CD14-positive monocyte (primary cell): ENCODE measurements around the gene TXNRD2. TPM values are rescaled to one million over a fixed set of nuclear protein-coding genes. Genes with fewer than 3 reads are reported as not detected.

ENCODE experiments used
- DNase-seq, 3 donors: peaks; one replicate each; pipeline ENCODE4 v3.0.0-alpha.2; 2011 to 2022
- H2AFZ ChIP-seq: 2 replicates; pipeline ENCODE4 v1.6.0; 2012; ENCODE audit warnings: mild to moderate bottlenecking, low read depth, low read length, inconsistent platforms; ENCODE audit not compliant: insufficient read depth, poor library complexity, severe bottlenecking
- H3K27ac ChIP-seq, 2 donors: 1 replicate in 1 of 2; 2 replicates in 1 of 2; pipeline ENCODE4 v1.5.1; 2012 to 2013; ENCODE audit warnings: low read length in 2 of 2, control low read depth in 1 of 2, inconsistent platforms in 1 of 2, low read depth in 1 of 2, mild to moderate bottlenecking in 1 of 2
- H3K27me3 ChIP-seq, 2 donors: one replicate each; pipeline versions ENCODE4 v1.6.0 to v1.6.1; 2011 to 2013; ENCODE audit warnings: low read length in 2 of 2; ENCODE audit not compliant: control insufficient read depth in 2 of 2, insufficient read depth in 2 of 2
- H3K36me3 ChIP-seq, 2 donors: replicated peaks in 1 of 2; 1 replicate in 1 of 2; 2 replicates in 1 of 2; pipeline versions ENCODE4 v1.5.1 to v1.6.1; 2012 to 2013; ENCODE audit warnings: low read length in 2 of 2, control low read depth in 1 of 2, inconsistent platforms in 1 of 2, mild to moderate bottlenecking in 1 of 2; ENCODE audit not compliant: insufficient read depth in 2 of 2, control insufficient read depth in 1 of 2
- H3K4me1 ChIP-seq, 2 donors: 1 replicate in 1 of 2; 2 replicates in 1 of 2; pipeline versions ENCODE4 v1.5.1 to v1.6.1; 2012 to 2013; ENCODE audit warnings: low read length in 2 of 2, control low read depth in 1 of 2, inconsistent platforms in 1 of 2, mild to moderate bottlenecking in 1 of 2, moderate library complexity in 1 of 2; ENCODE audit not compliant: insufficient read depth in 2 of 2, control insufficient read depth in 1 of 2
- H3K4me2 ChIP-seq: replicated peaks from 2 replicates; pipeline ENCODE3; 2012; ENCODE audit warnings: low read length, moderate library complexity, mild to moderate bottlenecking; ENCODE audit not compliant: poor library complexity, severe bottlenecking; ENCODE audit errors: extremely low read depth
- H3K4me3 ChIP-seq, 3 experiments: fragments of 200-600 bp in 1 of 3; sonication (generic) in 1 of 3; replicated peaks in 1 of 3; 1 replicate in 2 of 3; 2 replicates in 1 of 3; pipeline ENCODE4 v1.5.1; 2011 to 2013; ENCODE audit warnings: low read length in 3 of 3, mild to moderate bottlenecking in 3 of 3, control low read depth in 2 of 3, low read depth in 2 of 3, inconsistent platforms in 1 of 3, moderate library complexity in 1 of 3
- H3K79me2 ChIP-seq: 2 replicates; pipeline ENCODE4 v1.6.0; 2012; ENCODE audit warnings: mild to moderate bottlenecking, control low read depth, inconsistent platforms, low read length, moderate library complexity; ENCODE audit not compliant: insufficient read depth
- H3K9ac ChIP-seq: 2 replicates; pipeline ENCODE4 v1.6.0; 2017; ENCODE audit warnings: low read length, mild to moderate bottlenecking; ENCODE audit not compliant: insufficient read depth, poor library complexity, severe bottlenecking
- H3K9me3 ChIP-seq, 2 donors: replicated peaks in 1 of 2; 1 replicate in 1 of 2; 2 replicates in 1 of 2; pipeline versions ENCODE4 v1.5.1 to v1.6.1; 2012 to 2013; ENCODE audit warnings: low read length in 2 of 2, control low read depth in 1 of 2; ENCODE audit not compliant: control insufficient read depth in 1 of 2, insufficient read depth in 1 of 2
- H4K20me1 ChIP-seq: 2 replicates; pipeline ENCODE4 v1.6.0; 2012; ENCODE audit warnings: mild to moderate bottlenecking, low read length, control low read depth, moderate library complexity; ENCODE audit not compliant: insufficient read depth
- H3K27ac Mint-ChIP-seq, 7 donors: one replicate each; pipeline ENCODE4 v1.8.0; 2020; ENCODE audit warnings: mild to moderate bottlenecking in 7 of 7, mixed read lengths in 7 of 7, moderate library complexity in 6 of 7, inconsistent platforms in 2 of 7
- H3K27me3 Mint-ChIP-seq, 3 donors: one replicate each; pipeline ENCODE4 v1.8.0; 2021 to 2022; ENCODE audit warnings: low read depth in 3 of 3, mild to moderate bottlenecking in 3 of 3, mixed read lengths in 3 of 3, moderate library complexity in 3 of 3, inconsistent platforms in 1 of 3
- H3K36me3 Mint-ChIP-seq, 2 donors: one replicate each; pipeline ENCODE4 v1.8.0; 2020; ENCODE audit warnings: mixed read lengths in 2 of 2, inconsistent platforms in 1 of 2, mild to moderate bottlenecking in 1 of 2
- H3K4me1 Mint-ChIP-seq: one replicate; pipeline ENCODE4 v1.8.0; 2020; ENCODE audit warnings: mild to moderate bottlenecking, mixed read lengths
- H3K4me3 Mint-ChIP-seq, 2 donors: one replicate each; pipeline ENCODE4 v1.8.0; 2020; ENCODE audit warnings: mild to moderate bottlenecking in 2 of 2, mixed read lengths in 2 of 2, moderate library complexity in 1 of 2
- H3K9me3 Mint-ChIP-seq, 7 donors: one replicate each; pipeline ENCODE4 v1.8.0; 2020 to 2022; ENCODE audit warnings: mixed read lengths in 7 of 7, mild to moderate bottlenecking in 6 of 7, moderate library complexity in 6 of 7, inconsistent platforms in 2 of 7
- WGBS: methylation state at CpG from one replicate; pipeline ENCODE4 v1.1.5; 2013; ENCODE audit warnings: missing lambda C conversion rate; ENCODE audit not compliant: insufficient coverage; 5-methylcytosine and 5-hydroxymethylcytosine counted together
- intact Hi-C, 2 donors: fragments of 100-400 bp; cut with micrococcal nuclease; formaldehyde crosslinking; loops; one replicate each; pipeline versions ENCODE4 v1.15.0 to v1.15.1; 2023
- polyA plus RNA-seq, 3 donors: library from polyadenylated mRNA; depleted of rRNA in 1 of 3; unstranded in 2 of 3; stranded (reverse) in 1 of 3; fragments of 300-500 nt in 2 of 3; fragments of >200 nt in 1 of 3; fragmentation: Illumina TruSeq in 2 of 3; gene quantifications; 1 replicate in 2 of 3; 2 replicates in 1 of 3; pipeline ENCODE4 v1.2.3, GENCODE V29; 2012 to 2021
- TF ChIP-seq, protein P1 (sequence below): fragments of 200-600 bp; IDR thresholded peaks from one replicate; pipeline ENCODE4 v1.8.0; 2022; ENCODE audit warnings: antibody characterized with exemption, mild to moderate bottlenecking

The TXNRD2 gene
- polyA plus RNA-seq, 3 donors: 24.9 to 54.9 (median 30.8) TPM

DNA sequence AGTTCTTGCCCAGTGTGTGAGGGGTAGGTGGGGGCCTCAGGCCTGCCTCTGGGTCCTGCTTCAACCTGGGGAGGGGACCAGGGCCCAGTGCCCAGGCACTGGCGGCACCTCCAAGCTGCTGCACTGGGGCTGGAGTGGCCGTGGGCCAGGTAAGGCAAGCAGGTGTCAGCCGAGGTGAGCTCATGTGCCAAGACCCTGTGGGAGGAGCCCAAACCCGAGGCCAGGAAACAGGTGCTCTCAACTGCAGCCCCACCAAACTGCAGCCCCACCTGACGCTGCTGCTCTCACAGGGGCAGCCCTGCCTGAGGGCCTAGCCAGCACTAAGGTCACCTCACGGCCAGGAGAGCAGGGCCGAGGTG is 68.9 kb downstream of the TXNRD2 start:
- intact Hi-C loops: no loop called here
- Mint-ChIP-seq H3K4me3 (no peak overlapping the region), H3K9me3 (no peaks in the 10 kb centered on the region), H3K4me1 (no peaks in the 10 kb centered on the region), H3K36me3 (peaks cover 0 to 24% of the 10 kb centered on the region in 2 donors), H3K27me3 (peaks cover 0 to 1% (median 0%) of the 10 kb centered on the region in 3 donors), H3K27ac (no peak overlapping the region)
- Histone ChIP-seq H2AFZ (no peak overlapping the region), H3K4me1 (no peaks in the 10 kb centered on the region), H3K4me3 (no peak overlapping the region), H3K9ac (no peak overlapping the region), H3K9me3 (no peaks in the 10 kb centered on the region), H4K20me1 (no peaks in the 10 kb centered on the region), H3K4me2 (no peak overlapping the region), H3K27me3 (no peaks in the 10 kb centered on the region), H3K36me3 (peaks cover 13 to 39% of the 10 kb centered on the region in 2 donors), H3K79me2 (no peaks in the 10 kb centered on the region), H3K27ac (no peak overlapping the region)
- 64% methylated on average over 6 of the region's 7 CpGs for WGBS
- DNase-seq: no peak
- TF ChIP-seq, protein P1, sequence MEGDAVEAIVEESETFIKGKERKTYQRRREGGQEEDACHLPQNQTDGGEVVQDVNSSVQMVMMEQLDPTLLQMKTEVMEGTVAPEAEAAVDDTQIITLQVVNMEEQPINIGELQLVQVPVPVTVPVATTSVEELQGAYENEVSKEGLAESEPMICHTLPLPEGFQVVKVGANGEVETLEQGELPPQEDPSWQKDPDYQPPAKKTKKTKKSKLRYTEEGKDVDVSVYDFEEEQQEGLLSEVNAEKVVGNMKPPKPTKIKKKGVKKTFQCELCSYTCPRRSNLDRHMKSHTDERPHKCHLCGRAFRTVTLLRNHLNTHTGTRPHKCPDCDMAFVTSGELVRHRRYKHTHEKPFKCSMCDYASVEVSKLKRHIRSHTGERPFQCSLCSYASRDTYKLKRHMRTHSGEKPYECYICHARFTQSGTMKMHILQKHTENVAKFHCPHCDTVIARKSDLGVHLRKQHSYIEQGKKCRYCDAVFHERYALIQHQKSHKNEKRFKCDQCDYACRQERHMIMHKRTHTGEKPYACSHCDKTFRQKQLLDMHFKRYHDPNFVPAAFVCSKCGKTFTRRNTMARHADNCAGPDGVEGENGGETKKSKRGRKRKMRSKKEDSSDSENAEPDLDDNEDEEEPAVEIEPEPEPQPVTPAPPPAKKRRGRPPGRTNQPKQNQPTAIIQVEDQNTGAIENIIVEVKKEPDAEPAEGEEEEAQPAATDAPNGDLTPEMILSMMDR: no peak

DNA sequence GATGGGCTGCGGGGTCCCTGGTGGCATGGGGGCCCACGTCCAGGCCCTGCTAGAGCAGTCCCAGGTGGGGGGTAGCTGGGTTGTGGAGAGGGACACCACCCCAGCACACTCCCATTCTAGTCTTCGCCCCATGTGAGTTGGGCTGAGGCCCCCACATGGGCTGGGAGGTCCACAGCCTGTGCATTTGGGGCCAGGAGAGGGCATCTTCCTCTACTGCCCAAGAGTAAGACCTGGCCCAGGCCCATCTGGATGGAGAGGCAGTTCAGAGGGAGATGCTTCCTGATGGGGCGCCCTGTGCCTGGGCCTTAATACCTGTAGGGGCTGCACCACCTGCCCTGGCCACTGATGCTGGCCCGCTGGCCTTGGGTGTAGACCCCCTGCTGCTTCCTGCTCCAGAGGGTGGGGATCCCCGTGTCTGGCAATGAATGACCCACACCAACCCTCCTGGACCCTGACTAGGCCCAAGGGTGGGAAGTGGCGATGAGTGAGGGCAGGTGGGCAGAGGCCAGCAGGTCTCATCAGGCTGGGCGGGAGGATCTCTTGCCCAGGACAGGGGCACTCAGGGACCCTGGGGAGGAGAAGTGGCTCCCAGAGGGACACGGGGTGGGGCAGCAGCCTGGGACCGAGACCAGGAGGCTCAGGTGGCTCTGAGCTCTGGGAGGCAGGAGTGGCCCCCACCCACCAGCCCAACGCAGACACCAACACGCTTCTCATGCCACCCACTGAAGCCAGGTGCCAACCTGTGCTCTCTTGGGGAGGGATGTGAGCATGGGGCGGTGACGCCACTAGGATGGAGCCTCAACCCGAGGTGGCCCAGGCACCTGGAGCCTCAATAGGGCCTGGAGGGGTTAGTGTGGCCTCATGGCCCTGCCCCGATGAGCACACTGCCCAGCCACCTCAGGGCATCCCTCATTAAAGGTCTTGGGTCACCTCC is 69.5 kb downstream of the TXNRD2 start:
- Histone ChIP-seq H3K9ac (no peak overlapping the region), H3K4me1 (no peaks in the 10 kb centered on the region), H3K4me2 (no peak overlapping the region), H3K27ac (no peak overlapping the region), H3K4me3 (no peak overlapping the region), H3K9me3 (no peaks in the 10 kb centered on the region), H2AFZ (no peak overlapping the region), H3K79me2 (no peaks in the 10 kb centered on the region), H4K20me1 (no peaks in the 10 kb centered on the region), H3K36me3 (peaks cover 8 to 32% of the 10 kb centered on the region in 2 donors), H3K27me3 (no peaks in the 10 kb centered on the region)
- Mint-ChIP-seq H3K27me3 (peaks cover 0 to 2% (median 0%) of the 10 kb centered on the region in 3 donors), H3K36me3 (peaks cover 0 to 19% of the 10 kb centered on the region in 2 donors), H3K27ac (no peak overlapping the region), H3K4me3 (no peak overlapping the region), H3K9me3 (no peaks in the 10 kb centered on the region), H3K4me1 (no peaks in the 10 kb centered on the region)
- 97% methylated on average over 5 of the region's 16 CpGs for WGBS
- no peak for DNase-seq
- TF ChIP-seq, protein P1: no peak
- intact Hi-C loops: no loop called here
